GM10266 (cell line): ENCODE data around the gene MAPK10.
A peak's percentile ranks its signal among the peaks of the same experiment; 100 is the strongest.

Experiments
- DNase-seq: peaks from one replicate; pipeline ENCODE4 v3.0.0; 2012; ENCODE audit errors: extremely low spot score
- TF ChIP-seq, protein P1 (sequence below): IDR thresholded peaks from 2 replicates; pipeline ENCODE4 v1.5.1; 2012; ENCODE audit warnings: mild to moderate bottlenecking, low read depth; ENCODE audit not compliant: control insufficient read depth, insufficient read depth; ENCODE audit errors: missing control alignments

The MAPK10 gene

DNA sequence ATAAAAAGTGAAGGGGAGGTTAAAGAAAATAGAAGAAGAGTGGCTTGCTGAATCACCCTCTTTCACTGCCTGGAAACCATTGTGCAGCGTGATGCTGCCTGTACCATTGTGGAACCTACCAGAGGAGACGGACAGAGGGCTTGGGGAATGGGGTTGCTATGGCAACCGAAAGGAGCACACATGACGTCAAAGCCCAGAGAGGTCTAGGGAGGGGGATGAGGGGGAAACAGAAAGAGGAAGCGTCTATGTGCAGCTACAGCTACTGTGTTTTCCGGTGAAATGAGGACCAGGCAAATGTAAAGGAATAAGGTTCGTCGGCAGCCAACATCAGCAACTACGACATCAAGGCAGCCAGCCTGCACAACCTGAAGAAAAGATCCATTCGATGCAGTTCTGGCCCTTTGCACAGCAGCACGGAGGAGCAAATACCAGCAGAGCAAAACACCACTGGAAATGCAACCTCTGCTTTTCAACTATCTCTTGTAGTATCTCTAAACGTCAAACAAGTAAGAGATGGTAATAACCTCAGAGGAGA lies at the start of gene MAPK10:
MAPK10 (minus strand) TSS at position 110 of the 535 bp plus-strand sequence.
- TF ChIP-seq, protein P1, sequence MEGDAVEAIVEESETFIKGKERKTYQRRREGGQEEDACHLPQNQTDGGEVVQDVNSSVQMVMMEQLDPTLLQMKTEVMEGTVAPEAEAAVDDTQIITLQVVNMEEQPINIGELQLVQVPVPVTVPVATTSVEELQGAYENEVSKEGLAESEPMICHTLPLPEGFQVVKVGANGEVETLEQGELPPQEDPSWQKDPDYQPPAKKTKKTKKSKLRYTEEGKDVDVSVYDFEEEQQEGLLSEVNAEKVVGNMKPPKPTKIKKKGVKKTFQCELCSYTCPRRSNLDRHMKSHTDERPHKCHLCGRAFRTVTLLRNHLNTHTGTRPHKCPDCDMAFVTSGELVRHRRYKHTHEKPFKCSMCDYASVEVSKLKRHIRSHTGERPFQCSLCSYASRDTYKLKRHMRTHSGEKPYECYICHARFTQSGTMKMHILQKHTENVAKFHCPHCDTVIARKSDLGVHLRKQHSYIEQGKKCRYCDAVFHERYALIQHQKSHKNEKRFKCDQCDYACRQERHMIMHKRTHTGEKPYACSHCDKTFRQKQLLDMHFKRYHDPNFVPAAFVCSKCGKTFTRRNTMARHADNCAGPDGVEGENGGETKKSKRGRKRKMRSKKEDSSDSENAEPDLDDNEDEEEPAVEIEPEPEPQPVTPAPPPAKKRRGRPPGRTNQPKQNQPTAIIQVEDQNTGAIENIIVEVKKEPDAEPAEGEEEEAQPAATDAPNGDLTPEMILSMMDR = no peak
- peak; percentile 61 for DNase-seq

DNA sequence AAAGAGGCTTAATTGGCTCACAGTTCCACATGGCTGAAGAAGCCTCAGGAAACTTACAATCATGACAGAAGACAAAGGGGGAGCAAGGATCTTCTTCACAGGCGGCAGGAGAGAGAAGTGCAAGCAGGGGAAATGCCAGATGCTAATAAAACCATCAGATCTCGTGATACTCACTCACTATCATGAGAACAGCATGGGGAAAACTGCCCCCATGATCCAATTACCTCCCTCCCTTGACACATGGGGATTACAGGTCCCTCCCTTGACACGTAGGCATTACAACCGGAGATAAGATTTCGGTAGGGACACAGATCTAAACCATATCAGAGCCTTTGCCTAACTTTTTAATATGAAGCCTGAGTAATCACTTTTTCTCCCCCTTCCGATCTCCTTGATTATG lies 43.7 kb upstream of the MAPK10 start:
- TF ChIP-seq, protein P1 = no peak

DNA sequence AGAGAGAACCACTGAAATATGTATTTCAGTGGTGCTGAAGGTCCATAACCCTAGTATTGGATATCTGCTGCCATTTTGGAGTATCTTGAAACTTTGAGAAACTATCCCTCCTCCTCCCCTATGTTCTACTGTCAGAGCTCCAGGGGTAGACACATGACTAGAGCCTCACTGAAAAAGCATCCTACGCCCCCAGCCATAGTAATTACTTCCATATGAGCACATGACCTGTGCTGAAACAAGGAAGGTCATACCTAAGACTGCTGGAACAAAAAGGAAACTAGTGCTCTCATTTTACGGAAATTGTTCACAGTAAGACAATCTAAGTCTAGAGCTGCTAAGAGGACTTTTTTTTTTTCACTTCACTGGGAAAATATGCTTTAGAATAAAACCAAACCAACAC lies 42.0 kb upstream of the MAPK10 start:
- no peak for DNase-seq
- TF ChIP-seq, protein P1 = no peak

More for the DNA sequence above, 43.7 kb upstream of the MAPK10 start:
- DNase-seq = no peak

DNA sequence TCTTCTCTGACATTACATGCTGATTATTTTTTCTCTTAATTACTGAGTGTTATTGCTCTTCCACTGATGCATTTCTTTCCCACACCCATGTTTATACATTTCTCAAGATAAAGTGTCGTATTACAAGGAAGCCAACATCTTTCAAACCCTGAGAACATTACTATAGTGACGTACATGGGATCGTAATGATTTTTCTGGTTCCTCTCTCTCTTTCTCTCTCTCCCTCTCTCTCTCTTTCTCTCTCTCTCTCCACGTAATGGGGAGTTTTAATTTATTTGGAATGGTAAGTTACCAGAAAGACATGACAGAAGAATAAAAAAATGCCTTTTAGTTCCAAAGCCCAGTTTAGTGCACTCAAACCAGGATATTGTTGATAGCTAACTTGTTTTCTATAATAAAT lies 40.4 kb upstream of the MAPK10 start:
- DNase-seq = no peak
- TF ChIP-seq, protein P1 = no peak

DNA sequence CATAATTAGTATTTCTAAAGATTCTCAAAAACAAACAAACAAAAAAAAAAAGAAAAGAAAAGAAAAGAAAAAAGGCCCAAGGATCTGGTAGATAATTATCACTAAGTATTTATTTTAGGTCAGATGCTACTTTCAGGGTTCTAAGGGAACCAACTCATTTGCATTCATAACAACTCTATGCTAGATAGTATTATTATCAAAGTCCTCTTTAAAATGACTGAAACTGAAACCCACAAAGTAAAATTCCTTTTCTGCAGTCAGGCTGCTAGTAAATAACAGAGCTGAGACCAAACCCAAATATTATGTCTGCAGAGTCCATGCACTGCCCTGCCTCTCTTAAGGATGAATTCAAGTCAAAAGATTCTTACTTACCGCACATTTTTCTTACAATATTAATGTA lies 38.3 kb upstream of the MAPK10 start:
- DNase-seq = no peak
- TF ChIP-seq, protein P1 = no peak

DNA sequence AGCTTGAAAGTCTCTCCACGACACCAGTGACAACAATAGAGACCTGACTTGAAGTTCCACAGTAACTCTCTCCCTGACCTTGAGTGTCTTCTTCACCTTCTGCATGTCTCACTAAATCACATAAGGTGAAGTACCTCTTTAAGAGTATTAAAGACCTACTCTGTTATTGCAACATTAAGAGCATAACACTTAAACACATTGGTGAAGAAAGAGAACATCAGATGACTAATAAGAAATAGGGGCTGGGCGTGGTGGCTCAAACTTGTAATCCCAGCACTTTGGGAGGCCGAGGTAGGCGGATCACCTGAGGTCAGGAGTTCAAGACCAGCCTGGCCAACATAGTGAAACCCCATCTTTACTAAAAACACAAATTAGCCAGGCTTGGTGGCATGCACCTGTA lies 33.9 kb upstream of the MAPK10 start:
- no peak for DNase-seq
- TF ChIP-seq, protein P1 = no peak

DNA sequence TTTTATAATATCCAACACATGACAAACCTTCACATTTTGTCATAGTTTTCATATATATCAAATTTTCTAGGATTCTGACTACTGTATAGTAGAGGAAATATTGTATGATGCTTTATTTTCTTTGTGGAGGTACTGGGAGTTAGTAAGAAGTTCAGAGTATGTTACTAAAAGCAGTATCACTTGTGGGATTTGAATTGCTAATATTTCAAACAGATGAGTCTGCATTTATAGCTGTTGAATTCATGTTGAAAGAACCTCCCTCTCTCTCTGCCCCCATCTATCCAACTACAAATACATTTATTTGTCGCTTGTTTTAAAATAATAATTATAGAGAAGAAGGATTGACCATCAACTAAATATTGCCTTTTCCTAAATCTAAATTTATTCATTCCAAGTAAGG lies 29.8 kb upstream of the MAPK10 start:
- DNase-seq = no peak
- TF ChIP-seq, protein P1 = no peak
